Stimulated activated CD4-positive, alpha-beta T cell treated with anti-CD3 and anti-CD28 coated beads, TNF-alpha, amount 100 ng/mL, for 24 hours (primary cell): ENCODE data around the gene CD8B.
"Not testable (repeated sequence)": the region's sequence is repeated elsewhere in the genome, so short reads cannot be mapped to it uniquely, and the experiment has no call there.

Experiments
- DNase-seq, 3 experiments: peaks; one replicate each; pipeline ENCODE4 v3.0.0-alpha.2; 2020; ENCODE audit warnings: low read depth in 3 of 3

The CD8B gene

DNA sequence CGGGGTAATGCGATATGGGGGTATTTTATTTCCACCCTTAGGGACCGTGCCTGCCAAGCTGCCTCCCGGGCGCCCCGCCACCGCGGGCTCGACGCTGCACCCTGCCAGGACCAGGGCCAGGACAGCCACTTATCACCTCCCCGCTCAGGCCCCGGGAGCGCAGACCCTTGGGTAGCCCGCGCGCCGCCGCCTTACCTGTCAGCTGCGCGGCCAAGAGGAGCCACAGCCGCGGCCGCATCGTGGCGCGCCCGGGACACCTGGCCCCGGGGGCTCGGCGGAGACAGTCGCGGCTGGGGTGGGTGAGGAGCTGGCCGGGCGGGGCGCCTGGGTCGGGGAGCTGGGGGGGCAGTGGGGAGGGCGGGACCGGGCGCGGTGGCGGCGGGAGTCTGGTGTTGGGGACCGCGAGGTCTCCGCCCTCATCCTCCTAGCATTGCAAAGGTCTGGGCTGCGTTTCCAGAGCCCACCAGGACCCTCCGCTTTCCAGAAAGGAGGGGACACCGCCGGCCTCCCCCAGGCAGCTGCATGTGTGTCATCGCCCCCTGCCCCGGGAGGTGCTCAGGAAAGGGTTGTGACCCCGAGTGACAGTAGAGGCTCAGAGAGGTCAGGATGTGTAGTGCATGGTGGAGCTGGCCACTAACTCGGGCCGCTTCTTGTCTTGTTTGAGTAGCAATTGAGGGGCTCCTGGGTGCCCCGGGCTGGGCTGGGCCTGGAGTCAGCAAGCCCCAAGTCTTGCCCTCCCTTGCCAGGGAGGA, at the start of gene CD8B:
Gene CD8B, minus strand, starts transcription at position 259 of the 752 bp plus-strand sequence. Its CDS starts 21 bp downstream, at position 238.
- not testable (repeated sequence) for DNase-seq

DNA sequence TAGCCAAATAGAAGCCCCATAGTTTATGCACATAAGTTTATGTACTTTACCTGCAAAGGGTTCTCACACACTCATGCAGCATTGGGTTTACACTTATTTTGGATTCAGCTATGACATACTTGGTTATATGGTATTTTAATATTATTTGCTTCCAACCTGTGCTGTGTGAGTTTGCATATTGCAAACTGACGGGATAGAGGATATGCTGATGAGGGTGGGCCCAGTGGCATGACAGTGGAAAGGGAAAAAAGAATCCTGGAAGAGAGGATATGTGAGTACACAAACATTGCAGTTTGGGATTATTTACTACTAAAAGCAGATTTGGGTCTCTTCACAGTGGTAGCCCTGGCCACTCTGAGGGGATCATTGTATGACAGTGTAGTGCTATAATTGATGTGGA, 44.2 kb upstream of the CD8B start:
- DNase-seq = not testable (repeated sequence)

DNA sequence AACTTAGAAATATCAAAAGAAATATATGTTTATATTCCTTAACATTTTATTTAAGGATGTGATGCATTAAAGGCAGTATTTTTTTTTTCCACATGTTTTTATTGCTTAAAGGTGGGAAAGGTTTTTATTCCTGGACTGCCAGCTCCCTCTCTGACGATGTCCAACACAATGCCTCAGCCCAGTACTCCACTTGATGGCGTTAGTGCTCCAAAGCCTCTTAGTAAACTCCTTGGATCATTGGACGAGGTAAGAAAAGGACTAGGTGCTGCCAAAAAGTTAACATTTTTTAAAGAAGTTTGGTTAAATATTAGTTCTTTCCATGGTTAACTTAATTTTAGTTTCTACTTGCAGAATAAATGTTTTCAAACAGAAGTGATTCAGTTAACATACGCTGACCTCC, 39.0 kb upstream of the CD8B start:
- DNase-seq = not testable (repeated sequence)

DNA sequence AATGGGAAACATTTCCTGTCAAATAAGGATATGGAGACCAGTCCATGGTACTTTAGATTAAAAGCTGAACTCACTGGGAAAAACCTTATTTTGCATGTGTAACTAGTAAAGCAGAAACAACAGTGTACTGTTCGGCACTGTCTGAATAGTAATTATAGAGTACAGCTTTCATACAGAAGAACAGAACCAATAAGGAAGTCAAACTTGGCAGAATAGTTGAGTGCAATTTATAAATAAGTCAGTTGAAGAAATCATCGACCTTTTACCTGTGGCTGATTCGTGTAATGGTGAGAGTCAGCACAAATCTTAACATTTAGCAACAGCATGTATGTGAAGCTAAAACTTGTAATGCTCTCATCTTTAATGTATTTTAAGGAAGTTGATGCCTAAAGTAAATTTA, 24.3 kb upstream of the CD8B start:
- DNase-seq = not testable (repeated sequence)

DNA sequence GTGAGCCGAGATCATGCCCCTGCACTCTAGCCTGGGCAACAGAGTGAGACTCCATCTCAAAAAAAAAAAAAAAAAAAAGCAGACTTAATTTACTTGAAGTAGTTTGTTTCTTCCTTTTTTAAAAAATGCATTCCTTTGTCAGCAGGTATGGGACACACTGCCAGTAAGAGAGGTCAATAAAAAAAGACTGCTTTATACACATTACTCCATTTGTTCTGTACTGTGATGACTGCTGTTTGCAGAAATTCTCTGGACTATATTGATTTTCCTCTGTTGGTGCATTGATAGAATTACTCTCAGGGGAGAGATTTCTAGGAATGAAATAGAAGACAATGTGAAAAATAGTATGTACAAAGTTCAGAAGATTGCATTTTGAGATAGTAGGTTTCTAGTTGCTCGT, 21.2 kb upstream of the CD8B start:
- not testable (repeated sequence) for DNase-seq

DNA sequence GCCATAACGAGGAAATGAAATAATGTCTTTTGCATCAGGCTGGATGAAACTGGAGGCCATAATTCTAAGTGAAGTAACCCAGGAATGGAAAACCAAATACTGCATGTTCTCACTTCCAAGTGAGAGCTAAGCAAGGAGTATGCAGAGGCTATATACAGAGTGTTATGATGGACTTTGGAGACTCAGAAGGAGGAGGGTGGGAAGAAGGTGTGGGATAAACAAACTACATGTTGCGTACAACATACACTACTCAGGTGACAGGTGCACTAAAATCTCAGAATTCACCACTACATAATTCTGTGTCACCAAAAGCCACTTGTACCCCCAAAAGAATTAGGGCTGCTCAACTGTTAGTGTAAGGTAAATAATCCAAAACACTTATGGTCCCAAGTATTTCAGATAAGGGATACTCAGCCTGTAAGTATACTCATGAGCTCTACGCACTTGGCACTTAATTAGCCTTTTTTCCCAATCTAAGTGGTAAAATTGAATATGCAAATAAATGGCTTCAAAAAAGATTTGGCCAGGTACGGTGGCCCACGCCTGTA, 20.5 kb upstream of the CD8B start:
- DNase-seq = not testable (repeated sequence)

DNA sequence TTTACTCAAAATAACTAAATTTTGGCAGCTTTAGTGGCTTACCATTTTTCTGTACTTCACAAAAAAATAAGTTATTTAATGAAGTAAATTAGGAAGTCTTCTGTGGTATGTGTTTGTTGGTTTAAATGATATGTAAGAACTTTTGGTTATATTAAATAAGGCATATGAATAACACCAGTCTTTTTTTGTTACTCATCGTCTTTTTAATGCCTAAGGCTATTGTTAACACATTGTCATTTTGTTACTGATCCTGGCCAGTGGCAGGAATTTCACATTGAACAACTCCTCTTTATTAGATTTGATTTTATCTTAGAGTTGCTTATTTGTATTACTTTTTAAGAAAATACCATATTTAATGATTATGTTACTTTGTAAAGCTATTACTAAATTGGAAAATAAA, 17.3 kb upstream of the CD8B start:
- DNase-seq = not testable (repeated sequence)

DNA sequence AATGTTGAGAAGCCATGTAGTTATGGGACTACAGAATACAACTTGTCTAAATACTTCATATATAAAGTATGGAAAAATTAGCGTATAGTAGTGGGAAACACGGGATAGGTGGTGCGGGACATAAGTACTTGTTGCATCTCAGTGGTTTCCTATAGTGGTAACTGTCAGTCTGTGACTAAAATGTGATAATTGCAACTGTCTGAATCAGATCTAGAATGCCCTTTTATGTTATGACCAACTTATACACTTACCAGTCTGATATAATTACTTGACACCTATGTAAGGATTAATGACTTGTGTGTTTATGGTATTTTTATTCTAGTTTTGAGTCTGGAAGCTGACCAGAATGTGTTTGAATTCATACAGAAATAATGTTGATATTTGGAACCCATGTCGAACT, 9.3 kb upstream of the CD8B start:
- DNase-seq = not testable (repeated sequence)

DNA sequence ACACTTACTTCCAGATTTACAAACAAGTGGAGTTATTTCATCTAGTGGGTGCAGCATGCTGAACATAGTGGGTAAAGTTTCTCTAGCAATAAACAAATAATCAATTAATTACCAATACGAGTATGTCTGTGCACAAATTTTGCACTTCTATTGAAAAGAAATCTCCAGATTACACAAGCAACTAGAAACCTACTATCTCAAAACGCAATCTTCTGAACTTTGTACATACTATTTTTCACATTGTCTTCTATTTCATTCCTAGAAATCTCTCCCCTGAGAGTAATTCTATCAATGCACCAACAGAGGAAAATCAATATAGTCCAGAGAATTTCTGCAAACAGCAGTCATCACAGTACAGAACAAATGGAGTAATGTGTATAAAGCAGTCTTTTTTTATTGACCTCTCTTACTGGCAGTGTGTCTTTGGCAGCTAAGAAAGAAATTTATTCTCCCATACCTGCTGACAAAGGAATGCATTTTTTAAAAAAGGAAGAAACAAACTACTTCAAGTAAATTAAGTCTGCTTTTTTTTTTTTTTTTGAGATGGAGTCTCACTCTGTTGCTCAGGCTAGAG, 7.3 kb upstream of the CD8B start:
- not testable (repeated sequence) for DNase-seq

DNA sequence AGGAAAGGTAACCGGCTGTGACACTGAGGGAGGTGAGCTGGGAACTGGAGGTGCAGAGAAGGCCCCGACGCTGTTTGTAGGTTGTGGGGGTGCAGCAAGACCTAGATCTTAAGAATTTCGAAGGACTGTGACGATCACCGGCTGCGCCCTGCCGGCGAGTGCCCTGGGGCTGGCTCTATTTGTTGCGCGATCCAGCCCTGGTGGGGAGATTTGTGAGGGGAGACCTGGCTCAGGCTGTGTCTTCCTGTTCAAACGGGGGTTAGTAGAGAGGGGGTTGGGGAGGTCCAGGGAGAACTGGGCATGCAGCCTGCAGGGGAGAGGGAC, 656 bp upstream of the CD8B start:
- not testable (repeated sequence) for DNase-seq

DNA sequence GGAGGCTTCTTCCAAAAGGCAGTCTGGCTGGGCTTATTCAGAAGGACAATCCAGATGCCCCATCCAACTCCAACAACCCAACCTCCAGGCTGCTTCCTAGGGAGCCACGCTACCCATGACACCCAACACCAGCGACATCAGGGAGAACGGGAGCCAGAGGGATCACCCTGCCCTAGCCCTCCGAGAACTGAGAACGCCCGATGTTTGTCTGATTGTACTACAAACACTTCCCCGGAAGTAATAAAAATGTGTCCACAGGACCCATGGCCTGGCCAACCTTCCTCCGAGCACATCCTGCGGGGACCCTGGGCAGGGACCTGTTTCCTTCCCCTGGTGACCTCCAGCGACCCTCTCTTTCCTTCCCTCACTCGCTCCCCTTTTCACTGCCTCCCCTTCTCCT, 511 bp downstream of the CD8B start:
- not testable (repeated sequence) for DNase-seq

DNA sequence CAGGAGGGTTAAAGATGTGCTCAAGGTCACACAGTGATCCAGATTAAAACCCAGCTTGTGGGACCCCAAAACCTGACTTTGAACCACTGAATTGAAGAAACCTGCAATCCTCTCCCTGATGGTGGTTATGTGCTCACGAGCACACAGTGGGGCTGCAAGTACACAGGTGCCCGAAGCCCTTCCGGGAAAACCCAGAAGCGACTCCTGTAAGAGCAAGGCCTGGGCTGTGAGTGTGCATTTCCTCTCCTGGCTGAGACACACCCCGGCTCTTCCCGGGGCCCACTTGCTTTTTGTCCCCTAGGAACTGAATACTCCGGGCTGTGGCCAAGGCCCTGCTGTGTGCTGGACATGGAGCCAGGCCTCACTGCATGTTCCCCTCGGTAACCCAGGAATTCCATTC, 1.1 kb downstream of the CD8B start:
- not testable (repeated sequence) for DNase-seq

DNA sequence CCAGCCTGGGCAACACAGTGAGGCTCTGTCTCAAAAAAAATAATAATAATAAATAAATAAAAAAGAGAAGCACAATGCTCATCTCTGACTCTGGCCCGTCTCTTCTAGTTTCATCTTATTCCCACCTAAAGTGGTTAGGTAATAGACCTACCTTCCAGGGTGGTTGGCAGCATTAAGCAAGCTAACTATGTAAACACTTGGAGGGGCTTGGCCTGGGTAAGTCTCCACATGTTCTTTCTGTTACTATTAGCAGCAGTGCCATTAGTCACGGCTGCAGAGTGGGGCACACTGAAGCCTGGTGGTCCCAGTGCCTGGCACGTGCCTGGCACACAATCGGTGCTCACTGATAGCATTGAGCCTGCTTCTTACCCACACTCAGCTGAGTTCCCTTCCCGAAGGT, 4.0 kb downstream of the CD8B start:
- not testable (repeated sequence) for DNase-seq

DNA sequence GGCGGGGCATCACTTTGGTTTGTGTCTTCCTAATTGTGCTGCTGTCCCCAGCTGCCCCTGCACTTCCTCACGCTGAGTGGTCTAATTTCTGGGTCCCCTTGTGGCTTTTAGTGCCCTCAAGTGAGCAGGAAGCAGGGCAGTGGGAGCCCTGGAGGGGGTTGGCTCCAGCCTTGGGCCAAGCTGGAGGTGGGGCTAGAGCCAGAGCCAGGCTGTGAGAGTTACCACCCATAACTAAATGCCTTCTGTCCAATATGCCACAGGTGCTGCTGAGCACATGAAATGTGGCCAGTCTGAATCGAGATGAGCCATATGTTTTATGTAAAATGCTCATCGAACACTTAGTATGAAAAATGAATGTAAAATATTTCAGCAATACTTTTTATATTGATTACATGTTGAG, 5.2 kb downstream of the CD8B start:
- not testable (repeated sequence) for DNase-seq

DNA sequence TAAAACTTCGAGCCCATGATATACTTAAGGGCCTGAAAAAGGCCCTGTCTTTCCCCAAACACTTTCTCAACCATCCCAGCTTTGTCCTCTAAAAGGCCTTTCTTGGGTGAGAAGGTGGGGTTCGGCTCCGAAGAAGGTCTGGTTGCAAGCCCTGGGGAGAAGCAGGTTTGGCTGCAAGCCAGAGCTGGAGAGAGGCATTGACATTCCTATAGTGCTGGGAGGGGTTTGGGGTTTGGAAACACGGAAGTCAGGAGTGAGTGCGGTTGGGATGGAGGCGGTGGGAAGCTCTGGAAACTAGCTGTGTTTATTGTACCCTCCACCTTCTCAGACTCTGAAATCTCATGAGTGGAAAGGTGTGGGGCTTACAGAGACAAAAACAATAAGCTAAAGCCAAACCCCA, 5.7 kb downstream of the CD8B start:
- not testable (repeated sequence) for DNase-seq

DNA sequence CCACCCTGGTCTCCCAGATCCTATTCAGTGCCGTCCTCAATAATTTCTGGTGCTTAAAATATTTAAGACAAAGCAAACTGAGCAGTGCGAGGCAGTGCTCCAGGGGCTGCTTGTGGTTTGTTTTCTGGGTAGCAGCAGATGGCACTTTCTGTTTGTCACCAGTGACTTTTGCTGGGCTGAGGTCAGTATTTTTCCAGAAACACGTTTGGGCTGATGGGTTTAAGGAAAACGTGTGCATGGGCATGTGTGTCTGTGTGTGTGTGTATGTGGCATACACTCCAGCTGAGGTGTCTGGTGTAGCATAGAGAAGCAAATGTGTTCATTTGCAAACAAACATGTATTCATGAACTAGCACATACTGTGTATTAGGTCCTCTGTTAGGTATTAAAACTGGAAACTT, 10.1 kb downstream of the CD8B start:
- not testable (repeated sequence) for DNase-seq

DNA sequence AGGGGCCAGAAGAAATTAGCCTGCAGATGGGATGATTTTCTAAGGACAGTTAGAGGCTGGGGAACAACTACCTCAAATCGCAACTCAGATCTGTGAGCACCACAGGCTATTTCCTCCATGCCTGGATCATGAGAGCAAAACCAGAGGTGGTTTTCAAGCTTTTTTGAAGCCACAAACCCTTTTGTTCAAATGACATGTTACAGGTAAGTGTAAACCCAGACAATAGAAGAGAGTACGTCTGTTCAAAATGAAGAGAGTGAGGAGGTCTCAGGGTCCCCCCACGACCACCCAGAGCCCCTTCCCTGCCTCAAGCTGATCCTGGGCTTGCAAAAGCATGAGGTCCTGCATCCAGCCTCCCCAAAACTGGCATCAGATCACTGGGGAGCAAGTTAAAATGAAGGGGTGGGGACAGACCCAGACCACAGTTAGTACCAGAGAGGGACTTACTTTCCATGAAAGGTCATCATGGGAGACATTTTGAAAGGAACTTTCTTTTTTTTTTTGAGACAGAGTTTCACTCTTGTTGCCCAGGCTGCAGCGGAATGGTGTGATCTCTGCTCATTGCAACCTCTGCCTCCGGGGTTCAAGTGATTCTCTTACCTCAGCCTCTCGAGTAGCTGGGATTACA, 19.0 kb downstream of the CD8B start:
- DNase-seq = not testable (repeated sequence)

DNA sequence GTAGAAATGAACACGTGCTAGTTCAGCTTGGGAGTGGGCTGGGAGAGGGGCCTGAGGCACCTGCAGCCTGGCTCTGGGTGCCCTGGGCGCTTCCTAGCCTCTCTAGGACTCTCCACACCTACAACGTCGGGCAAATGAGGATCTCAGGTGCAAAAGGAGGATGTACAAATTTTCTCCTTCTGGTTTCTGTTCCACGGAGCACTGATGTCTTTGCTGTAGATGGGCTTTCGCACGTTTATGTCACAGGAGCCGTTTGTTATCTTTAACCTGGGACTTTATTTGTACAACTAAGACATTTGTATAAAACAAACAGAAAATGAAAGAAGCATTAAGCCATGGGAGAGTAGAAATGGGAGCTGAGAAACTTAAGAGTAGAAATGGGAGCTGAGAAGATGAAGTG, 20.4 kb downstream of the CD8B start:
- DNase-seq = not testable (repeated sequence)

DNA sequence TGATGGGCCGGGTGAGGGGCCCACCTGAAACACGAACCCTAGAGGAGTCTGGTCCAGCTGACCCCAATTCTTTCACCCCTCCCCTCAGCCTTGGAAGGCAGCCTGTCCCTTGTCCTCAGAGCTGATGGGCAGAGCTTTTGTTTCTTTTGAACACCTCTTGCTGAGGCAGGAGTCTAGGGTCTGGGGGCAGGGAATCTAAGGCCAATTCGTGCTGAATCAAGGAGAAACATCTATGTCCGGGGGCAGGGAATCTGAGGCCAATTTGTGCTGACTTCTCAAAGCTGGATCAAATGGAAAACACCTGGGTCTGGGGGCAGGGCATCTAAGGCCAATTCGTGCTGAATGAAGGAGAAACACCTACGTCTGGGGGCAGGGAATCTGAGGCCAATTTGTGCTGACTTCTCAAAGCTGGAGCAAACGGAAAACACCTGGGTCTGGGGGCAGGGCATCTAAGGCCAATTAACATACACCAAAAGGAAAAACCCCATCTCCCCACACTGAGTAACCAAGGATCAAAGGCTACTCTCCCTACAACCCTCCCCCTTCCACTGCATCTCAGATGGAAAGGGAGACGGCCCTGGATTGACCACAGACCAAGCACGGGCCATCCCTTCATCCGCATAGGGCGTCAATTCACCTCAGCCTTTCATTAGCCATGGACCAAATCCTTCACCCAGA, 21.7 kb downstream of the CD8B start:
- DNase-seq = not testable (repeated sequence)

DNA sequence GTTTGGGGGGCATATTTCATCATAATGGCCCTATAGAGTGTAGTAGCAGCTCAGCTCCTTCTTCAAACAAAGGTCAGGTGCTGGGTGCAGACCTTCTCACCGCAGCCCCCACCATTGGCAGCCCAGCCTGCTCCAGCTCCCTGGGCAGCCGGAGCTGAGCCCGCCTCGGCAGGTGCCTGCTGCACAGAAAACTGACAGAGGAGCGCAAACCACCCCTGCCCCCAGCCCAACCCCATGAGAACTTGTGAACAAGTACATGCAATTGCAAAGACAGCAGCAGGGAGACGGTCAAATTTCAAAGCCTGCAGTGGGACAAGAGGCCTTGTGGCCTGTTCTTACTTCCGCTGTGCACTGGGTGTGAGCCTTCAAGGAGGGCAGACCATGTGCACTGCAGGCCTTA, 22.2 kb downstream of the CD8B start:
- not testable (repeated sequence) for DNase-seq

DNA sequence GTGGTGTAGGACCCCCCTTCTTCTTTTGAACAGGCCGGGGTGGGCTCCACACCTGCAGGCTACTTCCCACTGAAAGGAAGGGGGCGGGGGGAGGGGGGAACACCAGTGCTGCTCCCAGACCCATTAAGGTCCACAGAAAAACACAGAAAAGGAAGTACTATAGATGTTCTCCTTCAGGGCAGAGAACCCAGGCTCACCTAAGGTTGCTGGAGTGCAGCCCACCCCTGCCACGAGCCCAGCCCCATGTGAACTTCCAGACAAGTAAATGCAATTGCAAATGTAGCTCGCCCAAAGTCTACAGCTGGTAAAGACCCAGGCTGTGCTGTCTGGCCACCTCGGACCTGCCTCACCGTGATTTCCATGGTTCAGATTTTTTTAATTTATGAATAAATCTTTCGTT, 24.0 kb downstream of the CD8B start:
- DNase-seq = not testable (repeated sequence)
